ENCODE measurements around the gene ATF6B. TPM values are rescaled to one million over a fixed set of nuclear protein-coding genes. Genes with fewer than 3 reads are reported as not detected.

Gene ATF6B
- total and polyA plus RNA-seq, 2 of the 13 experiments (the other 11 are each of a cell fraction or from before 2014, with no cell fraction given), result 18.1 to 44.0 TPM

DNA sequence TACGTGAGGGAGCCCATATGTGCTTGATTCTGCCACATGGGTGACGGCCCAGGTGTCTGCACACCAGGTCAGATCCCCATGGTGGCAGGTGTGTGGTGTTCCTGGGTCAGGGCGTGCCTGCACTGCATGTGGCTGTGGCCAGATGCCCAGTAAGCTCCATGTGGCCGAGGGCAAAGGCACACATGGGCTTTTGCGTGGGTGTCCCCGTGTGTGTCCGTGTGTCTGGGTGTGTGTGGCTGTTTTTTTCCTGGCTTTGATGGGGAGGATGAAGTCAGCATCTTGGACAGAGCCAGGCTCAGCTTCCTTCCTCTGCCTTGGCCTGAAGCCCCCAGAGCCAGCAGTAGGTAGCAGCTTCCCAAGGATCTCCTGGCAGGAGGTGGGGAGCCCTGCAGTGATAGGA, 17.4 kb downstream of the ATF6B start:
- no peaks in the 10 kb centered on the region for H4K20me1 ChIP-seq (ENCODE audit: insufficient read depth, low read length)
- no peak overlapping the region for H3K4me2 ChIP-seq (ENCODE audit: low read depth, low read length)
- no peak for ATAC-seq
- H3K36me3 ChIP-seq (replicated peaks in 1 of 2; ENCODE audit: control insufficient read depth in 1 of 2, insufficient read depth in 2 of 2, low read length in 2 of 2), result peaks cover 0 to 2% of the 10 kb centered on the region in 2 experiments; a peak in 2 of 5 replicates
- H3K9me3 ChIP-seq (ENCODE audit: low read length), result no peaks in the 10 kb centered on the region
- no peak overlapping the region for H2AFZ ChIP-seq (ENCODE audit: low read length)
- peak; percentile 73 for TF ChIP-seq AGO2 (optimal IDR thresholded peaks at IDR 0.05; ENCODE audit: low read depth, low read length)
- TF ChIP-seq, protein P1, sequence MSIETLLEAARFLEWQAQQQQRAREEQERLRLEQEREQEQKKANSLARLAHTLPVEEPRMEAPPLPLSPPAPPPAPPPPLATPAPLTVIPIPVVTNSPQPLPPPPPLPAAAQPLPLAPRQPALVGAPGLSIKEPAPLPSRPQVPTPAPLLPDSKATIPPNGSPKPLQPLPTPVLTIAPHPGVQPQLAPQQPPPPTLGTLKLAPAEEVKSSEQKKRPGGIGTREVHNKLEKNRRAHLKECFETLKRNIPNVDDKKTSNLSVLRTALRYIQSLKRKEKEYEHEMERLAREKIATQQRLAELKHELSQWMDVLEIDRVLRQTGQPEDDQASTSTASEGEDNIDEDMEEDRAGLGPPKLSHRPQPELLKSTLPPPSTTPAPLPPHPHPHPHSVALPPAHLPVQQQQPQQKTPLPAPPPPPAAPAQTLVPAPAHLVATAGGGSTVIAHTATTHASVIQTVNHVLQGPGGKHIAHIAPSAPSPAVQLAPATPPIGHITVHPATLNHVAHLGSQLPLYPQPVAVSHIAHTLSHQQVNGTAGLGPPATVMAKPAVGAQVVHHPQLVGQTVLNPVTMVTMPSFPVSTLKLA (IDR thresholded peaks at IDR 0.05), result peak; percentile 77
- 0 out of 4 replicates have a peak, but pooled peaks of 1 of the 2 experiments have one; percentile 33 for TF ChIP-seq POLR2A (IDR thresholded peaks at IDR 0.05; ENCODE audit: insufficient read depth in 1 of 2, low read depth in 2 of 2, low read length in 2 of 2)
- no peak for TF ChIP-seq TMF1 (CRISPR knock-in tag; IDR thresholded peaks at IDR 0.05; ENCODE audit: low read depth)
- H3K27ac ChIP-seq (ENCODE audit: extremely low read length, insufficient read depth, low read length), result no peak overlapping the region
- DNase-seq (ENCODE audit: low spot score), result no peak
- H3K4me1 ChIP-seq (ENCODE audit: insufficient read depth, low read length), result peaks cover 16% of the 10 kb centered on the region
- ChIA-PET CTCF (ENCODE audit: low intra/inter-chr PET ratio, low total read pairs) (no interaction called here), POLR2A (interaction anchor here (1.2 to 1.7 kb wide), 3 partner anchors 8 to 19 kb away, joined by 3 to 6 read pairs (median 3); partner anchors contain the start of genes ATF6B and FKBPL)
- no peaks in the 10 kb centered on the region for H3K79me2 ChIP-seq (ENCODE audit: insufficient read depth, low read length)
- FAIRE-seq, result no peak
- H3K9ac ChIP-seq (ENCODE audit: insufficient read depth, low read depth, low read length), result no peak overlapping the region
- in situ Hi-C loops (cut with HindIII; ENCODE audit: extremely low pct_ligation_motif_present, low pct_unique_long_range_greater_than_20kb) (no loop called here), intact Hi-C loops (cut with micrococcal nuclease; ENCODE audit: unreplicated experiment) (no loop called here)
- H3K4me3 ChIP-seq (replicated peaks in 1 of 3; ENCODE audit: insufficient read depth in 1 of 3, low read depth in 2 of 3, low read length in 3 of 3), result no peak overlapping the region
- BruUV-seq (replicated peaks), result no TSS peak
- H3K27me3 ChIP-seq (ENCODE audit: control insufficient read depth in 1 of 2, insufficient read depth in 2 of 2, low read length in 2 of 2), result peaks cover 0 to 19% of the 10 kb centered on the region in 2 experiments; a peak in 3 of 5 replicates
- 94% methylated on average over 4 of the region's 7 CpGs for WGBS (ENCODE audit: low lambda C conversion rate)

DNA sequence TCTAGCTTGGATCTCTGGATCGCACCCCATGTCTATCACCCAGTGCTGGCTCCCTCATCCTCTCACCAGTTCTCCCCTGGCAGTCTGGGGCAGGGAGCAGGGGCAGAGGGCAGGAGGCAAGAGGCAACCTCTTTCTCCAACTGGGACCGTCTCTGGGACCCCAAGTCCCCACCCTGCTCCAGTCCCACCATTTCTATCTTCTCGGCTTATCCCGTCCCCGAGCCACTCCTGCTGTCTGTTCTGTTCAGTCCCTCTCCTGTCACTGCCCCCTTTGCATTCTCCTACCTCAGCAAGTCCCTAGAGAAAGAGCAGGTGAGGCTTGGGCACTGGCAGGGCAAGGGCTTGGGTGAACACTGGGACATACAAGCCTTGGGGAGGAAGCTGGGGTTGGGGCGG, 18.3 kb downstream of the ATF6B start:
- DNase-seq (ENCODE audit: low spot score) (no peak), ATAC-seq (no peak), FAIRE-seq (no peak)
- POLR2A ChIA-PET, result interaction anchor here (1.2 to 1.7 kb wide), 3 partner anchors 9 to 20 kb away, joined by 3 to 6 read pairs (median 3); partner anchors contain the start of genes ATF6B and FKBPL
- TF ChIP-seq XRCC5 (optimal IDR thresholded peaks at IDR 0.05; ENCODE audit: low read length) (no peak), PCBP2 (optimal IDR thresholded peaks at IDR 0.05; ENCODE audit: low read depth, low read length, poor library complexity, severe bottlenecking) (peak; percentile 10)
- intact Hi-C loops (cut with micrococcal nuclease; ENCODE audit: unreplicated experiment), result no loop called here
- in situ Hi-C loops (cut with HindIII; ENCODE audit: extremely low pct_ligation_motif_present, low pct_unique_long_range_greater_than_20kb), result no loop called here
- CTCF ChIA-PET (ENCODE audit: low intra/inter-chr PET ratio, low total read pairs), result no interaction called here
- Histone ChIP-seq H3K9ac (ENCODE audit: insufficient read depth, low read depth, low read length) (no peak overlapping the region), H3K4me3 (replicated peaks in 1 of 3; ENCODE audit: insufficient read depth in 1 of 3, low read depth in 2 of 3, low read length in 3 of 3) (no peak overlapping the region), H3K4me2 (ENCODE audit: low read depth, low read length) (no peak overlapping the region), H3K79me2 (ENCODE audit: insufficient read depth, low read length) (no peaks in the 10 kb centered on the region), H4K20me1 (ENCODE audit: insufficient read depth, low read length) (no peaks in the 10 kb centered on the region), H3K9me3 (ENCODE audit: low read length) (no peaks in the 10 kb centered on the region), H3K27me3 (ENCODE audit: control insufficient read depth in 1 of 2, insufficient read depth in 2 of 2, low read length in 2 of 2) (peaks cover 0 to 19% of the 10 kb centered on the region in 2 experiments; a peak in 3 of 5 replicates), H3K36me3 (replicated peaks in 1 of 2; ENCODE audit: control insufficient read depth in 1 of 2, insufficient read depth in 2 of 2, low read length in 2 of 2) (no peaks in the 10 kb centered on the region), H3K27ac (ENCODE audit: extremely low read length, insufficient read depth, low read length) (no peak overlapping the region), H2AFZ (ENCODE audit: low read length) (no peak overlapping the region), H3K4me1 (ENCODE audit: insufficient read depth, low read length) (peaks cover 17% of the 10 kb centered on the region)
- no TSS peak for BruUV-seq (replicated peaks)
- 83% methylated on average over 6 of the region's 6 CpGs for WGBS (ENCODE audit: low lambda C conversion rate)

All from HepG2 (cell line).